H1 (cell line): Measurements from ENCODE around the gene SLC6A6.

Source experiments
- ATF3 ChIP-seq: IDR thresholded peaks from 2 replicates; pipeline ENCODE4 v1.6.1; 2011; ENCODE audit warnings: low read depth, mild to moderate bottlenecking, low read length; ENCODE audit not compliant: insufficient read depth
- CREB1 ChIP-seq: IDR thresholded peaks from 2 replicates; pipeline ENCODE4 v1.6.1; 2012; ENCODE audit warnings: inconsistent platforms
- CTCF ChIP-seq, 3 experiments: IDR thresholded peaks; 1 replicate in 2 of 3; 2 replicates in 1 of 3; pipeline versions ENCODE4 v1.5.1 to v1.6.1; 2011; ENCODE audit warnings: low read length in 3 of 3, mild to moderate bottlenecking in 3 of 3, inconsistent platforms in 2 of 3, low read depth in 1 of 3, moderate library complexity in 1 of 3; ENCODE audit not compliant: insufficient read depth in 1 of 3; ENCODE audit errors: control extremely low read depth in 1 of 3
- EP300 ChIP-seq, 2 experiments: IDR thresholded peaks; 1 replicate in 1 of 2; 2 replicates in 1 of 2; pipeline ENCODE4 v1.6.1; 2011 to 2012; ENCODE audit warnings: low read depth in 2 of 2, low read length in 2 of 2, mild to moderate bottlenecking in 2 of 2, borderline replicate concordance in 1 of 2, inconsistent platforms in 1 of 2, moderate library complexity in 1 of 2
- EZH2 ChIP-seq: fragments of 200-600 bp; sonication (generic); IDR thresholded peaks from 2 replicates; pipeline ENCODE4 v1.7.1; 2012; ENCODE audit warnings: low read depth, mild to moderate bottlenecking, moderate library complexity, low read length, inconsistent platforms; ENCODE audit not compliant: severe bottlenecking
- GTF2F1 ChIP-seq: IDR thresholded peaks from 2 replicates; pipeline ENCODE4 v1.6.1; 2012; ENCODE audit warnings: low read depth, low read length, improper control_type of control experiment, borderline replicate concordance
- JUN ChIP-seq: IDR thresholded peaks from 2 replicates; pipeline ENCODE4 v1.6.1; 2011; ENCODE audit warnings: low read depth, mild to moderate bottlenecking, improper control_type of control experiment, low read length
- JUND ChIP-seq: IDR thresholded peaks from 2 replicates; pipeline ENCODE4 v1.6.1; 2011; ENCODE audit warnings: mild to moderate bottlenecking, improper control_type of control experiment, low read length
- POLR2AphosphoS5 ChIP-seq: IDR thresholded peaks from 2 replicates; pipeline ENCODE4 v1.6.1; 2011; ENCODE audit warnings: low read depth, low read length
- POU5F1 ChIP-seq: IDR thresholded peaks from 2 replicates; pipeline ENCODE4 v1.6.1; 2011; ENCODE audit warnings: low read depth, mild to moderate bottlenecking, low read length, moderate library complexity
- RNF2 ChIP-seq: fragments of 200-900, 300-1000 bp; sonication (generic); IDR thresholded peaks from 2 replicates; pipeline ENCODE4 v1.7.1; 2016; ENCODE audit warnings: borderline replicate concordance, low read depth, mild to moderate bottlenecking, antibody characterized with exemption, low read length; ENCODE audit not compliant: poor library complexity, severe bottlenecking; ENCODE audit errors: missing control alignments
- SIN3A ChIP-seq, 2 experiments: IDR thresholded peaks in 1 of 2; conservative IDR thresholded peaks in 1 of 2; 2 replicates each; pipeline ENCODE4 v1.6.1; 2011 to 2012; ENCODE audit warnings: low read length in 2 of 2, improper control_type of control experiment in 1 of 2, low read depth in 1 of 2, mild to moderate bottlenecking in 1 of 2
- SUZ12 ChIP-seq: fragments of 200-600 bp; sonication (generic); IDR thresholded peaks from 2 replicates; pipeline ENCODE4 v1.6.1; 2012; ENCODE audit warnings: mild to moderate bottlenecking, inconsistent platforms, low read length, moderate library complexity, mixed read lengths
- YY1 ChIP-seq: IDR thresholded peaks from 2 replicates; pipeline ENCODE4 v1.6.1; 2011; ENCODE audit warnings: low read depth, mild to moderate bottlenecking, low read length

- TF ChIP-seq JUND (no peak), SIN3A (conservative IDR thresholded peaks at IDR 0.05 in 1 of 2, IDR thresholded peaks at IDR 0.05 in 1 of 2; ENCODE audit: low read depth in 1 of 2, low read length in 2 of 2) (no peak), CTCF (IDR thresholded peaks at IDR 0.05; ENCODE audit: control extremely low read depth in 1 of 3, insufficient read depth in 1 of 3, low read depth in 1 of 3, low read length in 3 of 3) (no peak), POLR2AphosphoS5 (no peak), CREB1 (no peak), RNF2 (no peak), EZH2 (no peak), SUZ12 (no peak), JUN (no peak), ATF3 (no peak), POU5F1 (no peak), GTF2F1 (no peak), YY1 (no peak), EP300 (IDR thresholded peaks at IDR 0.05; ENCODE audit: borderline replicate concordance in 1 of 2, low read depth in 2 of 2, low read length in 2 of 2) (no peak)
Measured at GRCh38 chr3:14460342-14461005, 58.1 kb downstream of the SLC6A6 start.
